H1 (cell line): ENCODE results near the gene CYB5R2. TPM values are rescaled to one million over a fixed set of nuclear protein-coding genes. Genes with fewer than 3 reads are reported as not detected.

Source experiments
- ATF2 ChIP-seq: IDR thresholded peaks from 2 replicates; pipeline ENCODE4 v1.6.1; 2012; ENCODE audit warnings: low read length, inconsistent platforms
- BACH1 ChIP-seq: IDR thresholded peaks from 2 replicates; pipeline ENCODE4 v1.6.1; 2012; ENCODE audit warnings: low read length, improper control_type of control experiment
- CBX8 ChIP-seq: fragments of 300-800, 300-1000 bp; sonication (generic); IDR thresholded peaks from 2 replicates; pipeline ENCODE4 v1.7.1; 2016; ENCODE audit warnings: low read depth, low read length, borderline replicate concordance
- GABPA ChIP-seq: IDR thresholded peaks from 2 replicates; pipeline ENCODE4 v1.6.1; 2011; ENCODE audit warnings: mild to moderate bottlenecking, low read length, moderate library complexity, borderline replicate concordance; ENCODE audit not compliant: insufficient read depth
- GTF2F1 ChIP-seq: IDR thresholded peaks from 2 replicates; pipeline ENCODE4 v1.6.1; 2012; ENCODE audit warnings: low read depth, low read length, improper control_type of control experiment, borderline replicate concordance
- TAF1 ChIP-seq: IDR thresholded peaks from 2 replicates; pipeline ENCODE4 v1.6.1; 2011; ENCODE audit warnings: mild to moderate bottlenecking, low read depth, low read length
- USF2 ChIP-seq: IDR thresholded peaks from 2 replicates; pipeline ENCODE4 v1.6.1; 2011; ENCODE audit warnings: low read length, improper control_type of control experiment
- polyA plus RNA-seq, 7 experiments: library from polyadenylated mRNA; depleted of rRNA in 3 of 7; stranded (reverse) in 5 of 7; unstranded in 2 of 7; fragments of >200 nt in 5 of 7; fragments of 200-250 nt in 2 of 7; gene quantifications; 1 replicate in 5 of 7; 2 replicates in 1 of 7; 4 replicates in 1 of 7; pipeline versions ENCODE4 v1.2.1 to v1.2.3, GENCODE V29; 2011 to 2013; ENCODE audit warnings: missing spikeins in 2 of 7, mixed read lengths in 2 of 7
- total RNA-seq: library from RNA; stranded (reverse); fragmentation: NEBNext Ultra II Directional; extraction: Animal tissue kit (Norgen Biotek cat#: 25700); gene quantifications from 2 replicates; pipeline ENCODE4 v1.2.1, GENCODE V29; 2021

CYB5R2 gene
- total and polyA plus RNA-seq, 2 of the 8 experiments (the other 6 are each of a cell fraction or from before 2014, with no cell fraction given), result 53.0 to 55.9 TPM

- TF ChIP-seq CBX8 (no peak), ATF2 (no peak), TAF1 (no peak), USF2 (no peak), BACH1 (no peak), GTF2F1 (no peak), GABPA (no peak)
- TF ChIP-seq, all 59 proteins: peak for 0
Observed at GRCh38 chr11:7691759-7692350, 18.6 kb upstream of the CYB5R2 start (continued).
